Astrocyte of the spinal cord (primary cell): ENCODE measurements around the gene EPB41.

ENCODE experiments used
- DNase-seq: peaks from one replicate; pipeline ENCODE4 v3.0.0; 2011; ENCODE audit warnings: low read depth, low spot score
- H3K4me3 ChIP-seq: 2 replicates; pipeline ENCODE4 v1.5.1; 2011; ENCODE audit warnings: low read depth, mild to moderate bottlenecking, low read length, moderate library complexity
- CTCF ChIP-seq: IDR thresholded peaks from 2 replicates; pipeline ENCODE4 v1.5.1; 2012; ENCODE audit warnings: low read depth, mild to moderate bottlenecking, low read length, inconsistent platforms
- in situ Hi-C: cut with HindIII; loops from 2 replicates; pipeline ENCODE4 v1.10.0; 2017; ENCODE audit warnings: low sequenced_read_pairs

Gene EPB41

DNA sequence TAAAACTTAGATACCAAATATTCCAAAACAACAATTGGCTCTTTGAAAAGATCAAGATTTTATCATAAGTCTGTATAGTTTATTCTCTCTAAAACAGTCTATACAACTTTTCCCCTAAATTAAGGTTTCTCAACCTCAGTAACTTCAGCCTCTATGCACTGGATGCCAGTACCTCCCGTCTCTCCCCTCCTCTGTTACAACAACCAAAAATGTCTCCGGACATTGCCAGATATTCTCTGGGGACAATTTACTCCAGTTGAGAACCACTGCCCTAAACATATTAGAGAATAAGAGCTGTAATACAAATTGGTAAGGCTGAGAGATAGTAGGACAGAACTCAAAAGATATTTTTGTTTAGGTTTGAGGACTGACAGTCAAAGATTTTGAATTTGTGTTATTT is 137.7 kb downstream of the EPB41 start:
- H3K4me3 ChIP-seq, result no peak overlapping the region
- DNase-seq, result no peak
- no peak for TF ChIP-seq CTCF
- in situ Hi-C loops, result no loop called here

GRCh38 chr1:29052941-29053340 is 138.6 kb downstream of the EPB41 start:
- no peak for DNase-seq
- H3K4me3 ChIP-seq, result no peak overlapping the region
- TF ChIP-seq CTCF, result no peak
- in situ Hi-C loops, result no loop called here

GRCh38 chr1:29055160-29055559 is 140.8 kb downstream of the EPB41 start:
- H3K4me3 ChIP-seq, result no peak overlapping the region
- in situ Hi-C loops, result no loop called here
- peak; percentile 1 for DNase-seq
- TF ChIP-seq CTCF, result no peak

DNA sequence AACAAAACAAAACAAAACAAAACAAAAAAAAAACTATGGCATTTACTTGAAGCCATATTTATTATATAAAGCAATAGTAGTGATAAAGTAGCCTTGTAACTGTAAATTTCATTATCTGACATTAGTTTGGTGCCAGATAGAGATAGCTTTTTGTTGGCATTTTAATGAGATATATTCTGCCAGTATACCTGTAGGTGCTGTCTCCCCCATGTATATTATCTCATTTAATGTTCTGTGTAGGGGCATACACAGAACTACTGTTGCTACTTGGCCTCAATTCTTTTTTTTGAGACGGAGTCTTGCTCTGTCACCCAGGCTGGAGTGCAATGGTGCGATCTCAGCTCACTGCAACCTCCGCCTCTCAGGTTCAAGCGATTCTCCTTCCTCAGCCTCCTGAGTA is 141.9 kb downstream of the EPB41 start:
- no peak for TF ChIP-seq CTCF
- in situ Hi-C loops, result no loop called here
- H3K4me3 ChIP-seq, result no peak overlapping the region
- no peak for DNase-seq

DNA sequence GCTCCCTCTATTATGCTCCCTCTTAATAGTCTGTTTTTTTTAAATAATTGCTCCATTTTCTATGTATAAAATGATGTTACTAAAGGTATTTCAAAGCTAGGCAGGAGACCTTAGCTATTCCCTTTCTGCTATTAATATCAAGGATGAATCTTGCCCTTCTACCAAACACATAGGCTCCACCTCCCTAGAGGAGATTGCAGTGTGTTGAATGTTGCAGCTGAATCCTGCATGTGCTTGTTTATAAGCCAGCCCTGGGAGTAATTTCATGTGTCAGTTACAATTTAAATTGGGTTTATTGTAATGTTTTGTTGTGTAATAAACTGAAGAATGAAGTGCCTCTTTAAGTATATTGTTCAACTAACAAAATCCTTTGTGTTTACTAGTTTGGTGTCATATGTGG is 143.3 kb downstream of the EPB41 start:
- no peak for TF ChIP-seq CTCF
- DNase-seq, result no peak
- in situ Hi-C loops, result no loop called here
- no peak overlapping the region for H3K4me3 ChIP-seq

GRCh38 chr1:29062157-29062942 is 148.0 kb downstream of the EPB41 start:
- no peak for DNase-seq
- H3K4me3 ChIP-seq, result no peak overlapping the region

More at GRCh38 chr1:29062157-29062942, 148.0 kb downstream of the EPB41 start:
- no peak for TF ChIP-seq CTCF
- in situ Hi-C loops, result no loop called here
